OCI-LY3 (cell line): ENCODE data around the gene GABRR3.

Experiments
- EZH2phosphoT487 ChIP-seq: fragments of 200-600 bp; shearing (Covaris generic); IDR thresholded peaks from 2 replicates; pipeline ENCODE4 v1.6.1; 2018; ENCODE audit warnings: antibody characterized with exemption, mixed run types, low read depth
- TF ChIP-seq, protein P1 (sequence below): fragments of 200-600, 300-600 bp; sonication (generic); IDR thresholded peaks from 2 replicates; pipeline ENCODE4 v1.5.1; 2014; ENCODE audit warnings: antibody characterized with exemption, low read length, low read depth

DNA sequence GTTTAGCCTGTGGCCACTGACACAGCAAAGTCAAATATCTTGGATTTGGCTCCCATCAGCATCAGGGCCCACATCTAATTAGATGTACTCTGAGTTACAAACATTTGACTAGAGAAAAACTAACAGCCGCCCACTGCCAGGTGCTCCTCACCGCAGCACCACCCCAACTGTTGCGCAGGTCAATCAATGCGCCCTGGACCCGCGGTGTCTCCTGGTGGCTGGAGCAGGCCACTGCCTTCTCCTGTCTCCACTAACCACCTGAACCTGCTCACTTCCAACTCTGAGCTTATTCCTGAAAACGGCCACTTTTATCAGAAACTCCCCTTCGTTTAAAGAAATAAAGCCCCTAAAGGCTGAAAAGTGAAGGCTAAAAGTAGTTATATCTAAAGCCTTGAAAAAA is 67.1 kb downstream of the GABRR3 start:
- TF ChIP-seq, protein P1, sequence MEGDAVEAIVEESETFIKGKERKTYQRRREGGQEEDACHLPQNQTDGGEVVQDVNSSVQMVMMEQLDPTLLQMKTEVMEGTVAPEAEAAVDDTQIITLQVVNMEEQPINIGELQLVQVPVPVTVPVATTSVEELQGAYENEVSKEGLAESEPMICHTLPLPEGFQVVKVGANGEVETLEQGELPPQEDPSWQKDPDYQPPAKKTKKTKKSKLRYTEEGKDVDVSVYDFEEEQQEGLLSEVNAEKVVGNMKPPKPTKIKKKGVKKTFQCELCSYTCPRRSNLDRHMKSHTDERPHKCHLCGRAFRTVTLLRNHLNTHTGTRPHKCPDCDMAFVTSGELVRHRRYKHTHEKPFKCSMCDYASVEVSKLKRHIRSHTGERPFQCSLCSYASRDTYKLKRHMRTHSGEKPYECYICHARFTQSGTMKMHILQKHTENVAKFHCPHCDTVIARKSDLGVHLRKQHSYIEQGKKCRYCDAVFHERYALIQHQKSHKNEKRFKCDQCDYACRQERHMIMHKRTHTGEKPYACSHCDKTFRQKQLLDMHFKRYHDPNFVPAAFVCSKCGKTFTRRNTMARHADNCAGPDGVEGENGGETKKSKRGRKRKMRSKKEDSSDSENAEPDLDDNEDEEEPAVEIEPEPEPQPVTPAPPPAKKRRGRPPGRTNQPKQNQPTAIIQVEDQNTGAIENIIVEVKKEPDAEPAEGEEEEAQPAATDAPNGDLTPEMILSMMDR = no peak
- TF ChIP-seq EZH2phosphoT487 = no peak
